Measurements from ENCODE around the gene HCN2. TPM values are rescaled to one million over a fixed set of nuclear protein-coding genes. Genes with fewer than 3 reads are reported as not detected.

Gene HCN2
- total RNA-seq, 2 donors from 2014 or later: 0.26 TPM; not detected in 1

DNA sequence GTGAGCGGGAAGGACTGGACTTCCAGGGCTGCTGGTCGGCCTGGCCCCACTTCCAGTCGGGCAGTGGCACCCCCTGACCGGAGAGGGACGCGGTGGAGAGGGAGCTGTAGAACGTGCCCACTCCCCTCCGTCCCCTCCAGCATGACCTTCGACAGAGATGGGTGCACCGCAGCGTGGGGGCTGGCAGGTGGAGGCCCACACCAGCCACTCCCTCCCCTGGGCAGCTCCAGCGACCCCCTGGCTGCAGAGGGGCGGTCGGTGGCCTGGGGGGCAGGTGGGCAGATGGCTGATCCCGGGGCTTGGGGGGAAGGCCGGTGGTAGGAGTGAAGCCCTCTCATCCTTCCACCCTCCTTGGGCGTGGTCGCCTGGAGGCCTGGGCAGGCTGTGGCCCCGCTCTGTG lies 2.4 kb downstream of the HCN2 start:
- no peak overlapping the region for H3K4me3 ChIP-seq
- no peak for DNase-seq
- H3K27me3 ChIP-seq: peaks cover 0 to 20% of the 10 kb centered on the region in 2 donors
- intact Hi-C loops (cut with DNase I): no loop called here
- no peak overlapping the region for H3K27ac ChIP-seq
- peaks cover 29% of the 10 kb centered on the region for H3K4me1 ChIP-seq
- H3K9me3 ChIP-seq: no peaks in the 10 kb centered on the region
- H3K36me3 ChIP-seq (replicated peaks in 1 of 2; ENCODE audit: insufficient read depth in 1 of 2, low read depth in 2 of 2): no peaks in the 10 kb centered on the region
- no peak for ATAC-seq
- 63 to 80% methylated on average over 7 to 16 of the region's 19 CpGs for WGBS, 2 donors
- TF ChIP-seq, protein P1, sequence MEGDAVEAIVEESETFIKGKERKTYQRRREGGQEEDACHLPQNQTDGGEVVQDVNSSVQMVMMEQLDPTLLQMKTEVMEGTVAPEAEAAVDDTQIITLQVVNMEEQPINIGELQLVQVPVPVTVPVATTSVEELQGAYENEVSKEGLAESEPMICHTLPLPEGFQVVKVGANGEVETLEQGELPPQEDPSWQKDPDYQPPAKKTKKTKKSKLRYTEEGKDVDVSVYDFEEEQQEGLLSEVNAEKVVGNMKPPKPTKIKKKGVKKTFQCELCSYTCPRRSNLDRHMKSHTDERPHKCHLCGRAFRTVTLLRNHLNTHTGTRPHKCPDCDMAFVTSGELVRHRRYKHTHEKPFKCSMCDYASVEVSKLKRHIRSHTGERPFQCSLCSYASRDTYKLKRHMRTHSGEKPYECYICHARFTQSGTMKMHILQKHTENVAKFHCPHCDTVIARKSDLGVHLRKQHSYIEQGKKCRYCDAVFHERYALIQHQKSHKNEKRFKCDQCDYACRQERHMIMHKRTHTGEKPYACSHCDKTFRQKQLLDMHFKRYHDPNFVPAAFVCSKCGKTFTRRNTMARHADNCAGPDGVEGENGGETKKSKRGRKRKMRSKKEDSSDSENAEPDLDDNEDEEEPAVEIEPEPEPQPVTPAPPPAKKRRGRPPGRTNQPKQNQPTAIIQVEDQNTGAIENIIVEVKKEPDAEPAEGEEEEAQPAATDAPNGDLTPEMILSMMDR (IDR thresholded peaks at IDR 0.05): no peak
- TF ChIP-seq POLR2A (IDR thresholded peaks at IDR 0.05): no peak

DNA sequence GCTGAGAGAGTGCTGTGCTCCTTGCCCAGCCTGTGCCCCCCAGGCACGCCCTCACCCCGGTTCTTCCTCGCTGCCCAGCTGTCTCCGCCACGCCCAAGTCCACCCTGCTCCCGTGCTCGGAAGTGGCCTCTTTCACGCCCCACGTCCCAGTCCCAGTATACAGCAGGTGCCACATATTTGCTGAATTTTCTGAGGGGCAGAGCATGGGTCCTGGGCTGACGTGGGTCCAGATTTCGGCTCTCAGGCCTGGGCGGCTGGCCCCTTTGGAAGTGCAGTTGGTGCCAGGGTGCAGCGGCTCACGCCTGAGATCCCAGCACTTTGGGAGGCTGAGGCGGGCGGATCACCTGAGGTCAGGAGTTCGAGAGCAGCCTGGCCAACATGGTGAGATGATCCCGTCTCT lies 3.4 kb downstream of the HCN2 start:
- Histone ChIP-seq H3K36me3 (replicated peaks in 1 of 2; ENCODE audit: insufficient read depth in 1 of 2, low read depth in 2 of 2) (no peaks in the 10 kb centered on the region), H3K4me1 (peaks cover 27% of the 10 kb centered on the region), H3K27ac (no peak overlapping the region), H3K9me3 (no peaks in the 10 kb centered on the region), H3K4me3 (no peak overlapping the region), H3K27me3 (peaks cover 0 to 20% of the 10 kb centered on the region in 2 donors)
- intact Hi-C loops (cut with DNase I): no loop called here
- DNase-seq (no peak), ATAC-seq (no peak)
- TF ChIP-seq, protein P1 (IDR thresholded peaks at IDR 0.05): no peak
- TF ChIP-seq POLR2A (IDR thresholded peaks at IDR 0.05): no peak
- 74 to 81% methylated on average over 13 to 18 of the region's 18 CpGs for WGBS, 2 donors

DNA sequence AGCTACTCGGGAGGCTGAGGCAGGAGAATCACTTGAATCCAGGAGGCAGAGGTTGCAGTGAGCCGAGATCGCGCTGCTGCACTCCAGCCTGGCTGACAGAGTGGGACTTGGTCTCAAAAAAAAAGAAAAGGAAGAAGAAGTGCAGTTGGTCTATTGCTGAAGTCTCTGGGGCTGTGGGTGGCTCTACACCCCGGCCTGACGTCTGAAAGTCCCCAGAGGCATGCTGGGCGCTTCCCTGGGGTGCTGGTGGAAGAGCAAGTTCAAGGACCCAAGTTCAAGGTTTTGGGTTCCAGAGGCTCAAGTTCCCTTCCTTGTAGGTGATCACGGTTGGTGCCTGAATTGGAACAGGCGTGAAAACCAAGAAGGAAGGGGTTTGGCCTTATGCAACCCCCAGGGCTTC lies 3.8 kb downstream of the HCN2 start:
- Histone ChIP-seq H3K36me3 (replicated peaks in 1 of 2; ENCODE audit: insufficient read depth in 1 of 2, low read depth in 2 of 2) (no peaks in the 10 kb centered on the region), H3K9me3 (no peaks in the 10 kb centered on the region), H3K27ac (no peak overlapping the region), H3K4me1 (peaks cover 23% of the 10 kb centered on the region), H3K27me3 (peaks cover 0 to 20% of the 10 kb centered on the region in 2 donors), H3K4me3 (no peak overlapping the region)
- no peak for ATAC-seq
- intact Hi-C loops (cut with DNase I): no loop called here
- no peak for DNase-seq
- no peak for TF ChIP-seq POLR2A (IDR thresholded peaks at IDR 0.05)
- TF ChIP-seq, protein P1 (IDR thresholded peaks at IDR 0.05): no peak
- 45 to 50% methylated on average over 9 of the region's 9 CpGs for WGBS, 2 donors

DNA sequence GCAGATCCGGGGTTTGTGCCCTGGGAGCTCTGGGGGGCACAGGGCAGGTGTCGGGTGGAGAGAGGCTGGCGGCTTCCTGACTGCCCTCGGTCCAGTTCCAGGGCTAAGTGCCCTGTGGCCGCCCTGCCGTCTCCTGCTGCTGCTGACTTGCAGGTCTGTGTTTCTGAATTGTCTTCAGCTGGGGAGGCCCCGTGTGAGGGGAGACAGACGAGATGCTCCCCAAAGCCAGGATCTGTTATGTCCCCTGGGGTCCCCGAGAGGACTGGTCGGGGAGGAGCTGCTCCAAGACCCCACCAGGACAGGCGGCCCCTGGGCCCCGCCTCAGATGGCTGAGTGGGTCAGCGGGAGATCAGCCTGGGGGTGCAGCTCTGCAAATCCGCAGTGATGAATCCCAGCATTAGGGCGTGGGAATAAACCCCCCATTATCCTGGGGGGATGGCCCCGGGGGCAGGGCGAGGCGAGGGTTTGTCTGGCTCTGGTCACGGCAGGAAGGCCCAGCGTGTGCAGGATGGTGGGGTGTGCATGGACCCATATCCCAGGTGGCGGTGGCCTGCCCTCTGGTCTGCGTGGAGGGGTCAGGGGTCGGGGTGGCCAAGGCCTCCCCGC lies 4.7 kb downstream of the HCN2 start:
- no peak overlapping the region for H3K27ac ChIP-seq
- no peak overlapping the region for H3K4me3 ChIP-seq
- no peaks in the 10 kb centered on the region for H3K36me3 ChIP-seq (replicated peaks in 1 of 2; ENCODE audit: insufficient read depth in 1 of 2, low read depth in 2 of 2)
- H3K4me1 ChIP-seq: peaks cover 14% of the 10 kb centered on the region
- intact Hi-C loops (cut with DNase I): no loop called here
- no peak for DNase-seq
- TF ChIP-seq, protein P1 (IDR thresholded peaks at IDR 0.05): no peak
- no peak for TF ChIP-seq POLR2A (IDR thresholded peaks at IDR 0.05)
- peaks cover 0 to 11% of the 10 kb centered on the region in 2 donors for H3K27me3 ChIP-seq
- no peak for ATAC-seq
- H3K9me3 ChIP-seq: no peaks in the 10 kb centered on the region
- 57 to 68% methylated on average over 6 to 23 of the region's 24 CpGs for WGBS, 2 donors

Data from body of pancreas (tissue), 4 donors.